GM19328 (cell line): ENCODE results near the gene CPT2.
"Not testable (repeated sequence)": the region's sequence is repeated elsewhere in the genome, so short reads cannot be mapped to it uniquely, and the experiment has no call there.

Source experiments
- ATAC-seq: cut with Tn5 transposase; IDR thresholded peaks from one replicate; pipeline ENCODE4 v1.9.1; 2021; ENCODE audit warnings: mild to moderate bottlenecking, moderate library complexity; ENCODE audit not compliant: unreplicated experiment

Gene CPT2

DNA sequence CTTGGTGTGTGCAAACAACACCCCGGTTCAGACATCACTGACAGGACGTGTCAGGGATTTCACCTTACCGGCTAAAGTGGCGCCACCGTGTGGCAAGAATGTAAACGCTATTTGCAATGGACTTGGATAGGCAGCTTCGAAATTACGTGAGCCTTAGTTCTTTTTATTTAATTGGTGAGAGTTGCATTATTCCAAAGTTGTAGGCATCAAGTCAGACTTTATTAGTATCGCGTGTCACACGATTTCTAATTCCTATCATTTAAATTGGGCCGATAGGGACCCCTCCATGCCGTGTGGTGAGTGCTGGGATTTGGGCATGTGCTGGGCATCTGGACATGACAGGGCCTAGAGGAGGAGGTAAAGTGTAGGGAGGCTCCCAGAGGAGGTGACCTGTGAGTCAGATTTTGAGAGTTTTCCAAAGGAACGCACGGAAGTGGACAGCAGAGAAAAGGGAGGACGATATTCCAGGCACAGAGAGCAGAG lies 14.5 kb upstream of the CPT2 start:
- no peak for ATAC-seq

DNA sequence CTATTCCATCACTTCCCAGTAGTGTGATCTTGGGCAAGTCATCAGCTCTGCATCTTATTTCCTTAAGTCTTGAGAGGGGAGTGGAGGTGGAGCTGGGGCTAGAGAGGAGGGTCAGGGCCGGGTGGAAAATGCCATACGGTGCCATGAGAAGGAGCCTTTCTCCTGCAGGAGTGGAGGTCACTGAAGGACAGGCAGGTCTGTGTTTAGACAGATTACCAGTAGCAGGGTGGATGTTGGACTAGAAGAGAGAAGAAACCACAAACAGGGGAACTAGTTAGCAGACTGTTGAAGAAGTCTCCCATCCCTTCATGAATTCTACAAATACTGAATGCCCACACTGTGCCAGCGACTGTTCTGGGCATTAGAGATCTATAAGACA lies 13.9 kb upstream of the CPT2 start:
- ATAC-seq = no peak

DNA sequence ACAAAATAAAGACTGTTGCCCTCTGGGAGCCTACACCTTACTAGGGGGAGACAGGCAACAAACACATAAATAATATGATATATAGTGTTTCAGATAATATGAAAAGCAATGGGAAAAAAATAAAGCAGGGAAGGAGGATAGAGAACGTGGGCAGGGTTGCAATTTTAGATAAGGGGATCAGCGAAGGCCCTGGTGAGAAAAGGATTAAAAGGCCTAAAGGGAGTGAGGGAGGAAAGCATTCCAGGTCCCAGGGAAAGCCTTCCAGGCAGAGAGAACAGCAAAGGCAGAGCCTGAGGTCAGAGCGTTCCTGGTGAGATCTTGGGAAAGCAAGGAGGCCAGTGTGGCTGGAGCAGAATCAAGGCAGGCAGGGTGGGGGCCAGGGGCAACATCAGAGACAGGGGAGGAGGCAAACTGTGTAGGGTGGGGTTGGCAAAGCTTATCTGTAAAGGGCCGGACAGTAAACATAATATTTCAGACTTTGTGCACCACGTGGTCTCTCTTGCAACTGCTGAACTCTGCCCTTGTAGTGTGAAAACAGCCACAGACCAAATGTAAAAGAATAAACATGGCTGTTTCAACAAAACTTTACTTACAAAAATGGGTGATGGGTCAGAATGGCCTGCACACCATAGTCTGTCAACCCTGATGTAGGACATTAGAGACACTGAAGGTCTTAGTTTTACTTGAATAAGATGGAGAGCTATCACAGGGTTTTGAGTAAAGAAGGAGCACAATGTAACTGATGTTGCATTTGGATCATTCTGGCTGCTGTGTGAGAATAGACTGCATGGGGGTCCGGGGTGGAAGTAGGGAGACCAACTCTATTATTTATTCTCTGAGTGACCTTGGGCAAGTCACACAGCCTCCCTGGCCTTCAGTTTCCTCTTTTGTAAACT lies 13.3 kb upstream of the CPT2 start:
- ATAC-seq = no peak

DNA sequence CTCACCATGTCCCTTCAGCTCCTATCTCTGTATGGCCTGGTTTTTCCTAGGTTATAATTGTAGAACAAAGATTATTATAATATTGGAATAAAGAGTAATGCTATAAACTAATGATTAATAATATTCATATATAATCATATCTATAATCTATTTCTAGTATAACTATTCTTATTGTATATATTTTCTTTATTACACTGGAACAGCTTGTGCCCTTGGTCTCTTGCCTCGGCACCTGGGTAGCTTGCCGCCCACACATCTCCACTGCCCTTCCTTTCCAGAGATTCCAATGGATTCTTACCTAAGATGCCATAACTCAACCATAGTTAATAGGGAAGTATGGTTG lies 10.7 kb upstream of the CPT2 start:
- ATAC-seq = not testable (repeated sequence)

DNA sequence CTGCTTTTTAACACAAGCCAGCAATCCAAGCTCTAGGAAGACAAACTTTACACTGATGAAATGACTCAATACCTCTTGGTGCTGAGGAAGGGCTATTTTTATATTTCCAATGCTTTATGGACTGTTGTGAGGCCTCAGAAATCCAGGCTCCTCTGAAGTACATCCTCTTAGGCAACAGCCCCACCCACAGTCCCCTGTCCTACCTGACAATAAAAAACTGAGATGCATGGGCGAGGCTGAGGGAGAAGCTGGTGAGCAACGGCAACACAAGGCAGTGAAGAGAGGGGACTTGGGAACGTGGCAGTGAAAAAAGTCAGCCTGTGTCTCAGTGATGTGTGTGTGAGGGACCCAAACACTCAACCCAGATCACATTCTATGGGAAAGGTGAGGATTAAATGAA lies 10.1 kb upstream of the CPT2 start:
- no peak for ATAC-seq

DNA sequence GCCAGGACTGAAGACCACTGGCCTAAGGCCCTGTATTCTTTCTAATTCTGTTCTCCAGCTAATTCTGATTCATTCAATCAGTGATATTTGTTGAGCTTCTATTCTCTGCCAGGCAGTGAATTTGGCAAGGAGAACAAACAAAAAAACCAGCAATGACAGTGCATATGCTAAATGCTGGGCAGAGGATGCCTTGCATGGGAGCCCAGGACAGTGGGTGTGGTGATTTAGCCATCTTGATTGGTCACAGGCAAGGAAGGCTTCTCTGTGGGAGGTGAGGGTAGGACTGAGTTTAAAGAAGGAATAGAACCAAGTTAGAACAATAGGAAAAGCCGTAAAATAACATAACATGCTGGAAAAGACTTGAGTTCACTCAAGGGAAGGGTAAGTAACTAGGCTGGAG lies 9.2 kb upstream of the CPT2 start:
- no peak for ATAC-seq

DNA sequence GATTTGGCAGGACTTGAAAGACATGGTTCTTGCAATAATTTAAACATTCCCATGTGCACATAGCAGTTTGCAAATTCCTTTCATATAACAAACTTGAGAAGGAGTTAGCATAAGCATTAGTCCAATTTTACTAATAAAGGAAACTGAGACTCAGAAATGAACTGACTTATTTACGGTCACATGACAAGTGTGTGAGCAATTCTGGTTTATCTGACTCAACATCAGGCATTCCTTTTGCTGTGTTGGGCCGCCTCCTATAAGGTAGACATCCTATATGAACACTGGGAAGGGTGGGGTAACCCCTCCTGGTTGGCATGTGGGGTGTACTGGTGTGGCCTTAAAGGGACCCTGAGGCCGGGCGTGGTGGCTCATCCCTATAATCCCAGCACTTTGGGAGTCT lies 8.5 kb upstream of the CPT2 start:
- no peak for ATAC-seq

DNA sequence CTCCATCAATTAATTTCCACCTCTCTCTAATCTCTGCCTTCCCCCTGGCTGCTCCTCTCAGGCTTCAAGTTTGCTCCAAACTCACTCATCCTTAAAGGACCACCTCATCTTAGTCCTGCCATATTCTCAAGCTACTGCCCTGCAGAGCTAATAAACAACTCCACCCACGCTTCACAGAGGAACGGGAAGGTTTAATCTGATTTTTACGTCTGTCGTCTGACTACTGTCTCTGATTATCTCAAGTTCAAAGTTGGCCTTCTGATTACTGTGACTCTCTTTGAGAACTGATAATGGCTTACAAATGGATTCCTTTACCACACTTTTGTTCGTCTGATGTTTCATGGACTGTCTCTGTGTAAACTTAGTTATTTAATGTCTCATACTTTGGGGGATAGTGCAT lies 7.6 kb upstream of the CPT2 start:
- ATAC-seq = no peak

DNA sequence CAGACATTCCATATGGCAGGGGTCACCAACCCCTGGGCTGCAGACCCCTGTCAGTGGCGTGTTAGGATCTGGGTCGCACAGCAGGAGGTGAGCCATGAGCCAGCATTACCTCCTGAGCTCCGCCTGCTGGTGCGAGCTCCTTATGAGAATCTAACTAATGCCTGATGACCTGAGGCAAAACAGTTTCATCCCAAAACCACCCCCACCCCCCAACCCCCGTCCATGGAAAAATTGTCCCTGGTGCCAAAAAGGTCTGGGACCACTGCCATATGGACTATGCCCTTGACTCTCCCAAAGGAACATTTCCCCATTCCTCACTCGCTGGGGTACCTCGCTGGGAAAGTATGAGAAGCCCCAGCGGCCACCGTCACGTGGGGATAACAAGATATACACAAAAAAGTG lies 6.4 kb upstream of the CPT2 start:
- no peak for ATAC-seq

DNA sequence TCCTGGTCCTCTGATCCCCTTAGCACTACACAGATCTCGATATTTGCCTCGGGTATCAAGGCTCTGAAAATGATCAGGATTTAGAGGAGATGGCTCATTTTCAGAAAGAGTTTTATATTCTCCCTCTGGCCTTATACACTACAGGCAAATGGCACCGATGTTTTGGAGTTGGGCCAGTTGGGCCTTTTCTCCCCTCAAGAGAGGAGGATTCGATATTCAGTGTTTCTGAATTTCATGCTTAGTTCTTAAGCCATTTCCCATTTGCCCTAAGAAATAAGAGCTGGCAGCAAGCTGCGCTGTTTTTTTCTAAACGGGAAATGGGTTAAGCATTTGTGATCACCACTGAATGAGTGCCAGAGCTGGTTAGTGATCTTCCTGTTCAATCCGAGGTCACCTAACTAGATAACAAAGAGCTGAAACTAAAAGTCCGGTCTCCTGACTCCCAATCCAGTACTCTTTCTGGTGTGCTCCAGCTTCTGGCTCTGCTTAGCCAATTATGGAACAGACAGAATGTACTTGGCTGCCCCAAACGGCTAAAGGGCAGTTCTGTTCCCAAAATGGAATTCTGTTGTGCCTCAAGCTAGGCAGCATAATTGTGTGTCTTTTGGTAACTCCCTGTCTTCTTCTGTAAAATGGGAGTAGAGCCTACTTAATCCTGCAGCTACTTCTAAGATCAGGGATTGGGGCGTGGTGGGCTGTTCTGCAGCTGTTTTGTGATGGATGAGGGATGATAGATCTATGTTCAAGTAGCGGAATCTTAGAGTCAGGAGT lies 1.2 kb upstream of the CPT2 start:
- no peak for ATAC-seq

DNA sequence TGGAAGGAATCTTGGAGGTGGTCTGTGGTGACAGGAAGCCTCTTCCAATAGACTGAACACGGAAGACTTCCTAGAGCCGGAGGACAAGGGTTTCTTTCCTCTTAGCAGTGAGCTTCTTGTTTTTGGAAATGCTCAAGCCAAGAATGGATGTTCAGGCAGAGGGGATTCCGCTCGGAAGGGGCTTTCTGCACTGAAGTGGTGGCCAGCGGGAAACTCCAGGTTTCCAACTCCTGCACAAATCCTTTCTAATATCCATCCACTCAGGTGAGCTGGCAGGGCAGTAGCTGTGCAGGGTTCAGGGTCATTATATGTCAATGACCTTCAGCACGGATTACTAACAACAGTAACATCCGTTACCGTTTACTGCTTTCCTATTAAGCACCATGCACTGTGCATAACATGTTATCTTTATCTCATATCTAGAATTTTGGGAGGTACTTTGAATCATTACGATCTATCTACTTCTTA lies 573 bp upstream of the CPT2 start:
- ATAC-seq = no peak

DNA sequence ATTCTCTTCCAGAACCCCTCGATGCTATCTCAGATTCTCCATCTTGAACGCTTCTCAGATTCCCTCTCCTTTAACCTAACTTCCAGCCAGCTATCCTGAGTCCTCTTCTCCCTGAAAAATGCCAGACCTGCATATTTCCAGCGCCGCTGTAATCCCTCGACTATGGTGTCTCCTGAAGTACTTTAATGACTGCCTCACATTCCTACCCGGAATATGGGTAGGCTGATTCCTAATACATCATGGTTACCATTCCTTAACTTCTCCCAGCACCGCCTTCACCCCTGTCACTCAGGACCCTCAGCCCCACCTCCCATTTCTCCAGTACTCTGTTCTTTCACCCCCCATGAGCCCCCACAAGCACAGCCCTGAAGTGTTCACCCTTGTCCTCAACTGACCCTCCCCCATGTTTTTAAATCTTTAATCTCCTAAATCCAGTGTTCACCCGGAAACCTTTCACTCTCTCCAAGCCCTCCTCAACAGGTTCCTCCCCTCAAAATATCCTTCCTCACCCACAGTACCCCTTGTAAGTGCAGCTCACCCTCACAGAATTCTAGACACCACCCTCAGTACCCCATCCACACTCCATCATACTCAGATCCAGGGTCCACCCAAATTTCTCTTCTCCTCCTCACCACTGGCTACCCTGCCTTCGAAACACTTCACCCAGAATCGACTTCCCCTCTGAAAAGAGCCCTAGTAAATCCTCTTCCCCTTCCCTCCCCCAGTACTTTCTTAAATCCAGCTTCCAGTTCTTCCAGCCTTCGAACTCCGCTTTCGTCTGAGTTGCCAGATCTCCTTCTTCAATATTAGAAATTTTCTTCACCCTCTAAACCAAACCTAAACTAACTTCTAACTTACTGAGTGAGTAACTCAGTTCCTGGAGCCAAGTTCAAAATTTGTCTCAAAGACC lies 922 bp downstream of the CPT2 start:
- no peak for ATAC-seq

DNA sequence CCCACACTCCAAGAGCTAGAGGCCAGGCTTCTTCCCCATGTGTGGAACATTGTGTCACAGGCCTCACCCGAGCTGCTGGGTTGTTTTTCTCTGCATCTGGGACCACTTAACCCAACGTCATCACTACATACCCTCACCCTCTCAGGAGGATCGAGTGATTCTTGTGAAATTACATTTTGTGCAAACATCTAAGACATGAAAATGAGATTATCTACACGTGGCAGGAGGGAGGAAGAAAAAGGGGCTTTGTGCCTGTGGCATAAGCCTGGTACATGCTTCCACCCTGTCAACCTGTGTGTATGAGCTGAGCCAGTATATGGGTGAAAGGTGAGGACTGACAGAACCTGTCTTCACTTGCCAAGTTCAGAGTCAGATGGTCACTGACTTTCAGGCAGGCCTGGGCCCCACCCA lies 1.6 kb downstream of the CPT2 start:
- no peak for ATAC-seq

DNA sequence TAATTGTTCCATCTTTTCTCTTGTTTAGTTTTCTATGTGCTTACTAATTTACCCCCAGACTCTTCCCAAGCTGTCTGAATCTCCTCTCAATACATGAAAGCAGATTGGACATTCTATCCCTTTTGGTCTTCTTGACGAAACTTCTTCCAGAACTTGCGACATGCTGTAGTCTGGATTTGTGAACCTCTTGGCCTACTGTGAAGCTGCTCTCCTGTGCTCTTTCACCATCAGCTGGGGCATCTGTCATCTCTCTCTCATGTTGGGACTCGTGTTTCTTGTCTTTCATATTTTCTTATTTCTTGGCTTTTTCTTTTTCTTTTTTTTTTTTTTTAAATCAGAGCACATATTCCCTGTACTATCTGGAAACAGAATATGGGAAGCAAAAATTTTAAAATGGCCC lies 6.8 kb downstream of the CPT2 start:
- ATAC-seq = no peak

DNA sequence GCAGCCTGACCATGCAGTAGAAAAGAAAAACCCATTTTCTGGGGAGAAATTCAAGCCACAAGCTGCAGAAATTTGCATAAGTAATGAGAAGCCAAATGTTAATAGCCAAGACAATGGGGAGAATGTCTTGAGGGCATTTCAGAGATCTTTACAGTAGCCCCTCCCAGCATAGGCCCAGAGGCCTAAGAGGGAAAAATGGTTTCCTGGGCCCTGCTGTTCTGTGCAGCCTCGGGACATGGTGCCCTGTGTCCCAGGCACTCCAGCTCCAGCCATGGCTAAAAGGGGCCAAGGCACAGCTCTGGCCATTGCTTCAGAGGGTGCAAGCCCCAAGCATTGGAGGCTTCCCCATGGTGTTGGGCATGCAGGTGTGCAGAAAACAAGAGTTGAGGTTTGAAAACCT lies 8.9 kb downstream of the CPT2 start:
- not testable (repeated sequence) for ATAC-seq

DNA sequence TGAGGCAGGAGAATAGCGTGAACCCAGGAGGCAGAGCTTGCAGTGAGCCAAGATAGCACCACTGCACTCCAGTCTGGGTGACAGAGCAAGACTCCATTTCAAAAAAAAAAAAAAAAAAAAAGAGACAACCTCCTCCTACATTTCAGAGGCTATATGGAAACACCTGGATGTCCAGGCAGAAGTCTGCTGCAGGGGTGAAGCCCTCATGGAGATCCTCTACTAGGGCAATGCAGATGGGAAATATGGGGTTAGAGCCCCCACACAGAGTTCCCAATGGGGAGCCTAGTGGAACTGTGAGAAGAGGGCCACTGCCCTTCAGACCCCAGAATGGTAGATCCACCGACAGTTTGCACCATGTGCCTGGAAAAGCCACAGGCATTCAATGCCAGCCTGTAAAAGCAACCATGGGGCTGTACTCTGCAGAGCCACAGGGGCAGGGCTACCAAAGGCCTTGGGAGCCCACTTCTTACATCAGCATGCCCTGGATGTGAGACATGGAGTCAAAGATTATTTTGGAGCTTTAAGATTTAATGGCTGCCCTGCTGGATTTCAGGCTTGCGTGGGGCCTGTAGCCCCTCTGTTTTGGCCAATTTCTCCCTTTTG lies 9.6 kb downstream of the CPT2 start:
- ATAC-seq = not testable (repeated sequence)

DNA sequence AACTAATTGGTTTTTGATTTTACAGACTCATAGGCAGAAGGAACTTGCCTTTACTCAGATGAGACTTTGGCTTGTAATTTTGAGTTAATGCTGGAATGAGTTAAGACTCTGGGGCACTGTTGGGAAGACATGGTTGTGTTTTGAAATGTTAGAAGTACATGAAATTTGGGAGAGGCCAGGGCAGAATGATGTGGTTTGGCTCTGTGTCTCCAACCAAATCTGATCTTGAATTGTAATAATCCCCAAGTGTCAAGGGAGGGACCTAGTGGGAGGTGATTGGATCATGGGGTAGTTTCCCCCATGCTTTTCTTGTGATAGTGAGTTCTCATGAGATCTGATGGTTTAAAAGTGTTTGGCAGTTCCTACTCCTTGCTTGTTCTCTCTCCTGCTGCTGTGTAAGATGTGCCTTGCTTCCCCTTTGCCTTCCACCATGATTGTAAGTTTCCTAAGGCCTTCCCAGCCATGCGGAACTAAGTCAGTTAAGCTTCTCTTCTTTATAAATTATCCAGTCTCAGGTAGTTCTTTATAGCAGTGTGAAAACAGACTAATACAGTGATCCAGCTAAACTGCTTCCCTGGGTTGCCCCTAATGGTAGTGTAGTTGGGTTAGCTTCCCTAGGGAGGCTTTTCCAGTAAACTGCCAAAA lies 10.2 kb downstream of the CPT2 start:
- ATAC-seq = no peak

DNA sequence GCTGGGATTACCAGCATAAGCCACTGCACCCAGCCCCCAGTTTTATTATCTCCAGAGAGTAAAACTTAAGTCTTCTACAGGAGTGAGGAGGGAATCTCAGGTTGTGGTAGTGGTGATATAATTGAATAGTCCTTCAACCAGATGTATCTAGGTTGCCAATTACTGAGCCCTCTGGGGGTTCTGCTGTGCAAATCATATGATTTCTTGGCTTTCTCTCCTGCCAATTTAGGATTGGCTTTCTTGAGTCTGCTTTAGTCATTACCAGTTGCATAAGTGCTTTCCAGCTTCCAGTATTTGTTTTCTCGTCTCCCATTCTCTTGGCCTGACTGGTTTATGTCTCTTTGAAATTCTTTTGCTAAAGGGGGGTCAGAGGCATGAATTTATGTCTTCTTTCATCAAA lies 11.1 kb downstream of the CPT2 start:
- ATAC-seq = no peak

DNA sequence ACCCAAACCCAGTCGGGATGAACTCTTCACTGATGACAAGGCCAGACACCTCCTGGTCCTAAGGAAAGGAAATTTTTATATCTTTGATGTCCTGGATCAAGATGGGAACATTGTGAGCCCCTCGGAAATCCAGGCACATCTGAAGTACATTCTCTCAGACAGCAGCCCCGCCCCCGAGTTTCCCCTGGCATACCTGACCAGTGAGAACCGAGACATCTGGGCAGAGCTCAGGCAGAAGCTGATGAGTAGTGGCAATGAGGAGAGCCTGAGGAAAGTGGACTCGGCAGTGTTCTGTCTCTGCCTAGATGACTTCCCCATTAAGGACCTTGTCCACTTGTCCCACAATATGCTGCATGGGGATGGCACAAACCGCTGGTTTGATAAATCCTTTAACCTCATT lies 13.7 kb downstream of the CPT2 start:
- no peak for ATAC-seq

DNA sequence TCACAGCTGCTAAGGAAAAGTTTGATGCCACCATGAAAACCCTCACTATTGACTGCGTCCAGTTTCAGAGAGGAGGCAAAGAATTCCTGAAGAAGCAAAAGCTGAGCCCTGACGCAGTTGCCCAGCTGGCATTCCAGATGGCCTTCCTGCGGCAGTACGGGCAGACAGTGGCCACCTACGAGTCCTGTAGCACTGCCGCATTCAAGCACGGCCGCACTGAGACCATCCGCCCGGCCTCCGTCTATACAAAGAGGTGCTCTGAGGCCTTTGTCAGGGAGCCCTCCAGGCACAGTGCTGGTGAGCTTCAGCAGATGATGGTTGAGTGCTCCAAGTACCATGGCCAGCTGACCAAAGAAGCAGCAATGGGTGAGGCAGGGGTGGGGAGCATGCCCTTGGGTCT lies 14.3 kb downstream of the CPT2 start:
- no peak for ATAC-seq
